Muscle of arm (tissue), 14 donors: ENCODE data around the gene PARVA. TPM values are rescaled to one million over a fixed set of nuclear protein-coding genes. Genes with fewer than 3 reads are reported as not detected.
A peak's percentile ranks its signal among the peaks of the same experiment; 100 is the strongest.
"Not testable (repeated sequence)": the region's sequence is repeated elsewhere in the genome, so short reads cannot be mapped to it uniquely, and the experiment has no call there.

ENCODE experiments used
- DNase-seq: peaks from one replicate; pipeline ENCODE4 v3.0.0-alpha.2; 2013
- long read RNA-seq, 11 donors: transcript quantifications; one replicate each; lab custom pipeline, GENCODE V29; 2026
- polyA plus RNA-seq, 12 donors: library from polyadenylated mRNA; unstranded; fragments of 120-200 nt; gene quantifications; one replicate each; pipeline ENCODE4 v1.2.1, GENCODE V29; 2013; ENCODE audit not compliant: insufficient read length in 12 of 12

The PARVA gene
- 10 to 100 TPM; 35.6 to 94.3 (median 65.1) TPM for polyA plus RNA-seq
- long read RNA-seq, donor 1, full-length matches to known transcripts, result 14 of 22 reads
- long read RNA-seq, donor 1, partial matches to known transcripts, result 8 of 22 reads
- long read RNA-seq, donor 1, other reads (novel, unspliced or antisense), result 0 of 22 reads
- long read RNA-seq, donor 2, full-length matches to known transcripts, result 21 of 31 reads
- long read RNA-seq, donor 2, partial matches to known transcripts, result 0 of 31 reads
- long read RNA-seq, donor 2, other reads (novel, unspliced or antisense), result 10 of 31 reads
- long read RNA-seq, donor 3, full-length matches to known transcripts, result 3 of 8 reads
- long read RNA-seq, donor 3, partial matches to known transcripts, result 5 of 8 reads
- long read RNA-seq, donor 3, other reads (novel, unspliced or antisense), result 0 of 8 reads
- long read RNA-seq, donor 4, full-length matches to known transcripts, result 10 of 16 reads
- long read RNA-seq, donor 4, partial matches to known transcripts, result 6 of 16 reads
- long read RNA-seq, donor 4, other reads (novel, unspliced or antisense), result 0 of 16 reads
- long read RNA-seq, donor 5, result 0 reads
- long read RNA-seq, donor 6, full-length matches to known transcripts, result 7 of 7 reads
- long read RNA-seq, donor 6, partial matches to known transcripts, result 0 of 7 reads
- long read RNA-seq, donor 6, other reads (novel, unspliced or antisense), result 0 of 7 reads
- long read RNA-seq, donor 7, full-length matches to known transcripts, result 4 of 9 reads
- long read RNA-seq, donor 7, partial matches to known transcripts, result 0 of 9 reads
- long read RNA-seq, donor 7, other reads (novel, unspliced or antisense), result 5 of 9 reads
- long read RNA-seq, donor 8, full-length matches to known transcripts, result 17 of 30 reads
- long read RNA-seq, donor 8, partial matches to known transcripts, result 6 of 30 reads
- long read RNA-seq, donor 8, other reads (novel, unspliced or antisense), result 7 of 30 reads
- long read RNA-seq, donor 9, full-length matches to known transcripts, result 7 of 18 reads
- long read RNA-seq, donor 9, partial matches to known transcripts, result 11 of 18 reads
- long read RNA-seq, donor 9, other reads (novel, unspliced or antisense), result 0 of 18 reads
- long read RNA-seq, donor 10, full-length matches to known transcripts, result 16 of 16 reads
- long read RNA-seq, donor 10, partial matches to known transcripts, result 0 of 16 reads
- long read RNA-seq, donor 10, other reads (novel, unspliced or antisense), result 0 of 16 reads
- long read RNA-seq, donor 11, full-length matches to known transcripts, result 13 of 21 reads
- long read RNA-seq, donor 11, partial matches to known transcripts, result 8 of 21 reads
- long read RNA-seq, donor 11, other reads (novel, unspliced or antisense), result 0 of 21 reads

GRCh38 chr11:12377106-12377823 is at the start of gene PARVA:
TSS of gene PARVA (plus strand) at chr11:12377571. CDS start at chr11:12377648, 77 bp downstream.
- peak; percentile 77 for DNase-seq

- DNase-seq, result no peak
Observed at GRCh38 chr11:12329169-12329568, 48.2 kb upstream of the PARVA start.

GRCh38 chr11:12329797-12330196 is 47.6 kb upstream of the PARVA start:
- no peak for DNase-seq

- peak; percentile 12 for DNase-seq
Observed at GRCh38 chr11:12330485-12331231, 46.7 kb upstream of the PARVA start.

GRCh38 chr11:12331239-12331874 is 46.0 kb upstream of the PARVA start:
- peak; percentile 89 for DNase-seq

- DNase-seq, result no peak
Observed at GRCh38 chr11:12343526-12343925, 33.8 kb upstream of the PARVA start.

GRCh38 chr11:12353534-12353933 is 23.8 kb upstream of the PARVA start:
- no peak for DNase-seq

GRCh38 chr11:12354750-12355545 is 22.4 kb upstream of the PARVA start:
- no peak for DNase-seq

- DNase-seq, result no peak
Observed at GRCh38 chr11:12356944-12357655, 20.3 kb upstream of the PARVA start.

- not testable (repeated sequence) for DNase-seq
Observed at GRCh38 chr11:12357697-12358096, 19.7 kb upstream of the PARVA start.

- DNase-seq, result no peak
Observed at GRCh38 chr11:12358302-12359188, 18.8 kb upstream of the PARVA start.

- no peak for DNase-seq
Observed at GRCh38 chr11:12359761-12360160, 17.6 kb upstream of the PARVA start.

- no peak for DNase-seq
Observed at GRCh38 chr11:12361682-12362081, 15.7 kb upstream of the PARVA start.

- DNase-seq, result no peak
Observed at GRCh38 chr11:12362857-12363256, 14.5 kb upstream of the PARVA start.

GRCh38 chr11:12363373-12363772 is 14.0 kb upstream of the PARVA start:
- DNase-seq, result no peak

- DNase-seq, result not testable (repeated sequence)
Observed at GRCh38 chr11:12365965-12366575, 11.3 kb upstream of the PARVA start.

- DNase-seq, result not testable (repeated sequence)
Observed at GRCh38 chr11:12367057-12367456, 10.3 kb upstream of the PARVA start.
